Activated T-helper 1 cell treated with anti-CD3 and anti-CD28 coated beads, Interleukin-2, amount 50 U/mL, for 16 hours (primary cell): ENCODE results near the gene HOXD9.

Experiments
- DNase-seq, 2 donors: peaks; one replicate each; pipeline ENCODE4 v3.0.0-alpha.2; 2020; ENCODE audit warnings: low read depth in 1 of 2, low spot score in 1 of 2

Gene HOXD9

DNA sequence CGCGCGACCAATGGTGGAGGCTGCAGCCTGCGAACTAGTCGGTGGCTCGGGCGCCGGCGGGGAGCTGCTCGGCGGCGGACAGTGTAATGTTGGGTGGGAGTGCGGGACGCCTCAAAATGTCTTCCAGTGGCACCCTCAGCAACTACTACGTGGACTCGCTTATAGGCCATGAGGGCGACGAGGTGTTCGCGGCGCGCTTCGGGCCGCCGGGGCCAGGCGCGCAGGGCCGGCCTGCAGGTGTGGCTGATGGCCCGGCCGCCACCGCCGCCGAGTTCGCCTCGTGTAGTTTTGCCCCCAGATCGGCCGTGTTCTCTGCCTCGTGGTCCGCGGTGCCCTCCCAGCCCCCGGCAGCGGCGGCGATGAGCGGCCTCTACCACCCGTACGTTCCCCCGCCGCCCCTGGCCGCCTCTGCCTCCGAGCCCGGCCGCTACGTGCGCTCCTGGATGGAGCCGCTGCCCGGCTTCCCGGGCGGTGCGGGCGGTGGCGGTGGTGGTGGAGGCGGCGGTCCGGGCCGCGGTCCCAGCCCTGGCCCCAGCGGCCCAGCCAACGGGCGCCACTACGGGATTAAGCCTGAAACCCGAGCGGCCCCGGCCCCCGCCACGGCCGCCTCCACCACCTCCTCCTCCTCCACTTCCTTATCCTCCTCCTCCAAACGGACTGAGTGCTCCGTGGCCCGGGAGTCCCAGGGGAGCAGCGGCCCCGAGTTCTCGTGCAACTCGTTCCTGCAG is at the start of gene HOXD9:
Gene HOXD9 (plus strand): TSS at position 37 of the 728 bp plus-strand sequence. CDS start 50 bp downstream, at position 87.
- DNase-seq = no peak

DNA sequence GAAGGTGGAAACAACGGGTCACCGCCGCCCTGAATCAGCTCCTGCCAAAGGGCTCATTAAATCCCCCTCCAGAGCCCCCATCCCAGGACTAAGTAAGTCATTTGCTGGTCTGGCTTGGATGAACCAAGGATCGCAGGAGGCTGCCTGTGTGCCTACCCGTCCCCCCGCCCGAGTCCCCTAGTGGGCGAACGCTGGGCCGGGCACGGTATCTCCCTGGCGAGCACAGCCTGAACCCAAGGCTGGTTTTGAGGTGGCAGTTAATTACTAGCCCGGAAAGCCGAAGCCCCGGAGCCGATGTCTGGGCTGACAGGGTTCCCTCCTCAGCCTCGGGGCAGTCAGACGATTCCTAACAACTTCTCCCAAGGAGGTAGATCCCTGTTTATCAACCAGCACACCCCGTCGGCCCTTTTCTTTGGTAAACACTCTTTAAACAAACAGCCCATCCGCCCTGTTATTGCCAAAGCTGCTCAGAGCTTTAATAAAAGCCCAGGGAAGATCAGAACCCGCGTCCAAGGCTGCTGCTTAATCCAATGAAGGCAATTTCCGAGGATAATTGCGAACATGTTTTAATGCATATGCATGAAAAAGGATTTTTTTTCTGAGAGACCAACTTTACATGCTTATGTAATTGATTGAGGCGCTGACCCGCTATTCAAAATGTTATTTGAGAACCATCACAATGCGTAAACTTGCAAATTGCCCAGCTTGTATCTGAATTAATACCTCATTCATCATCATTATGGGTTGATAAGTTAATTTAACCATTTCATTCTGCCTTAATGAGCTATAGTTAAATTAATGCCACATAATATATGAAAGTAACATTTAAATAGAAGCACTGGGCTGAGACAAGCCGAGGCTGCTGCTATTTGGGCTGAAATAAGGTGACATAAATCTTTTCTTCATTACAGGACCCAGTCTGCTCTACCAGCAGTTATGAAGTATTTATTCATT is 49.3 kb upstream of the HOXD9 start:
- no peak for DNase-seq

DNA sequence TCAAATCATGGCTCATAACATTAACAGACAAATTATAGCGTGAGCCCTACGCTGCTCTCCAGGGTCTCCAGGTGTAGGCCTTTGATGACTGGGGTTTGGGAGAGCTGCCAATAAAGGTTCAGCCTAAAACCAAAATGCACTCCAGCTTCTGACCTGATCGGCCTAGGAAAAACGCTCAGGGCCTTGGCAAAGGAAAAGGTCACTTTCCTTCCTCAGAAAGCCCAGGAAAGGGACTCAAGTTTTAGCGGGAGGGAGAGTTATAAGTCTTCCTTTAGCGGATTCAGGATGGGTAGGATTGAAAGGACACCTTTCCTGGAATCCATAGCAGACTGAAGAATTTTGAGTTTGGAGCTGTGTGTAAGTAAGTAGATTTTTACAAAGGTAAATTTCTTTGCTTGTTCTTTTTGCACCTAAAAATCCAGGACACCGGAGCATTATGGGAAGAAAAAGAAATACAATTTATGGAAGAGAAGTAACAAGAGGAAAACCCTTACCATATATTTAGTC is 47.5 kb upstream of the HOXD9 start:
- no peak for DNase-seq

DNA sequence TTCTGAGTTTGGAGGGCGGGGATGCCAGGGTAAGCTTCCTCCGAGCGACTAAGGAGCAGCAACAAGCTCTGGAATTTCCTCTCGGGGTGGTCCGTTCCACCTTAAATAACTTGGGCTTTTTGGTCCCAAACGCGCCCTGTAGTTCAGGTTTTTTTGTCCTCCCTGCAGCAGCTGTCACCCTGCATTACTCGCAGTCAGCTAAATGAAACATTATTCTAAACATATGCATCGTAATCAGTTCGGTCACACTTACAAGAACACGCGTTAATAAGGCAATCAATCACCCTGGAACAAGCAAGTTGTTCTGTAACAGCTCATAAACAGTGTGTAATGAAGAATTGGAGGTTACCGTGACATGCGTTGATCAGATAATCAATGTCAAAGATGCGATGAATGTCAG is 47.0 kb upstream of the HOXD9 start:
- no peak for DNase-seq

DNA sequence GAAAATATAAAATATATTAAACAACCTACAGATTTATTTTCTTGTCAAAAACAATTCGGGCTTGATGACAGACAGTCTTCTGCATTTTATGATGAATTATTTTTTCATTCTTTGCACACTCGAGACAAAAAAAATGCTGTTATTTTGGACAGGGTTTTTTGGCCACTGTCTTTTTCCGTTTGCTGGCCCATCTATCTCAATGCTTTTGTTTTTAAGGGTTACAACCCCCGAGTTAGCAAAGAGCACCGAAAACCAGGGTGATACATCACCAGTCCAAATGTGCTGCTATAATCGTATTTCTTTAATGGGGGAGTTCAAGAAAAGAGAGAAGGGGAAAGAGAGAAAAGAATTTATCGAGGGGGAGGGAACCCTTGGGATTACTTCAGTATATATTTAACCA is 46.5 kb upstream of the HOXD9 start:
- DNase-seq = no peak

DNA sequence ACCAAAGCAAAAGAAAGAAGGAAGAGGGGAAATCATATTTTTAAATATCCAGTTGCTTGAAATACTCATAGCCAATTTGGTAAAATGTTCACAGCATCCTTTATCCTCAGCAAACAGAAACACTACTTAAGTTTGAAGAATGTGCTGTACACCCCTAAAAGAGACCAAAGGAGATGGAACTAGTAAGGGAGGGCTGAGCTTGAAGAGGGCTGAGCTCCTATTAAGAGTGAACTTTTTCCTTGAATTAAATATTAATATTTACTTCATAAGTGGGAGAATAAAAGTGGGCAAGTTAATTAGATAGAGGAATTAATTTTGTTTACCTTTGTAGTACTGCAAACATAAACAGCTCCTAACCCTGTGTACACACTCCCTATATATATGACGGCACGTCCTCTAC is 45.7 kb upstream of the HOXD9 start:
- DNase-seq = no peak

DNA sequence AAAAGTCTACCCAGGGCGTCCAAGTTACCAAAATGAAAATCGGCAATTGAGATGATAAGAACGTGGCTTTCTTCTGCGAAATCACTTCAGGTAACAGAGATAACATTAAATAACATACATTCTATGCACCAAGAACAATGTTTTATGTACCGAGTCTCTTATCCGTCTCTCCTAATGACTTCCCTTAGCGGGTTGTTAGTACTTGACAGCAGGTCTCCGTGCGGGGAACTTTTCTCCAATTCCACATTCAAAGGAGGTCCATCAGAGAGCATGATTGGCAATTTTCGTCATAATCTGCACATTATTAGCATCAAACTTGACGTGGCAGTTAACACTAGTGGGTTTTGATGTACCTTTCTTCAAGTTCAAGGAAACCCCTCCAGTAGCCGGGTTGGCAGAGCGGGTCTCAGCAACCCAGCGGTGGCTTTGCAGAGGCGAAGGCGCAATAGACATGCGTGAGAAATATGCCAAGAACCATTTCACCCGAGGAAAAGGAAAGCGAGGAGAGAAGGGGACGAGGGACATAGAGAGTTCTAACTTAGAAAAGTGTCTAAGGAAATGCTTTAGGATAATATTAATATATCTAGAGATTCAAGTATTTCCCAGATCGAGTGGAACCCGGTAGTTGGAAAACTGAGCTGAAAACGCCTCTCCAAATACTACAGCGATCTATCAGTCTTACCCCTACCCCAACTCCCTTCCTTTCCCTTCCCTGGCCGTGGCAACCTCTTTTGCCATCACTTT is 43.8 kb upstream of the HOXD9 start:
- DNase-seq = no peak

DNA sequence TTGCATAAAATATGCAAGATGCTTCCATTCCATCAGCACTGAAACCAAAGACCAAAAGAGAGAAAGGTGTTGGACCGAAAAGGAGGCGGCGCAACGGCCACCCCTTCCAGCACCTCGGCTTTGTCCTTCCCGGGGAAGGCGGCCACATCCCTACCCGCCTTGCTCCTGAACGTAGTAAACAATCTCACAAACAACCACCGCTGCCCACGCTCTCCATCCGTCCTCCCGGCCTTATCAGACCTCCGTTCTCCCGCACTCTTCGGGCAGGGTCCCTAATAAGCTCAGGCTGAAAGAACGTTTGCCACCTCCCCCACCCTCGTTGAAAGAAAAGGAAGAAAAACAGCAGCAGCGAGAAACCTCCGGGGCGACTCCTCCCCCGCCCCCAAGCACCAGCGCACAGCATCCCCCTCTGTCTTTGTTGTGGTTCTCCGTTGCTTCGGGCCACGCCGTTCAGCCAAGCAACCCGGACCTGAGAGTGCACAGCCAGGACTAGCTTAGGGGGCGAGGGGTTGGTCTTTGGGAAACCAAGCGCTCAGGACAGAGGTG is 43.2 kb upstream of the HOXD9 start:
- DNase-seq = no peak

DNA sequence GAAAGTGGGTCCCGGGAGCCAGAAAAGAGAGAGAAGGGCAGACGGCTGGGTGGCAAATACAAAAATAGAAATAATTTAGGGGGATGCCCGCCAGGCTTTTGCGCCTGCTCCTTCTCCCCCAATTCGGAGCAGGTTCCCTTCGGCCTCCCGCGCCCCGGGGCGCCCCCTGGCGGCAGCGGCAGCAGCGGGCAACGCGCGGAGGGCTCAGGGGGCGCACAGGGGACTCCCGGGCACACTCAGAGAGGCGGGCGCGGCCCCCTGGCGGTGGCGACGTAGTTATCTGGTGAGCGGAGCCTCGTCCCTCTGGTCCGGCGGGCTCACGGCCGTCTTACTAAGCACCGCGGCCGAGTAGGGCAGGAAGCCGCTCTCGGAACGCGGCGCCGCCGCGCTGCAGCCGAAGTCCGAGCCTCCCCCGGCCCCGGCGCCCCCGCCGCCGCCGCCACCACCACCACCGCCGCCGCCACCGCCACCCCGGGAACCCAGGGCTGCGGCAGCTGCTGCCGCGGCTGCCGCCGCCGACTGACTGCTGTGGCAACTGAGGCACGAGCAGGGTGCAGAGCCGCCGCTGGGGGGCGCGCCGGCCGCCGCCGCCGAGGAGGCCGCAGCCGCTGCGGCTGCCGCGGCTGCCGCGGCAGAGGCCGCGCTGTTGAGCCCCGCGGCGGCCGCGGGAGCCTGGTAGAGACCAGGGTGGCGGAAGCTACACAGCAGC is 42.5 kb upstream of the HOXD9 start:
- DNase-seq = no peak

DNA sequence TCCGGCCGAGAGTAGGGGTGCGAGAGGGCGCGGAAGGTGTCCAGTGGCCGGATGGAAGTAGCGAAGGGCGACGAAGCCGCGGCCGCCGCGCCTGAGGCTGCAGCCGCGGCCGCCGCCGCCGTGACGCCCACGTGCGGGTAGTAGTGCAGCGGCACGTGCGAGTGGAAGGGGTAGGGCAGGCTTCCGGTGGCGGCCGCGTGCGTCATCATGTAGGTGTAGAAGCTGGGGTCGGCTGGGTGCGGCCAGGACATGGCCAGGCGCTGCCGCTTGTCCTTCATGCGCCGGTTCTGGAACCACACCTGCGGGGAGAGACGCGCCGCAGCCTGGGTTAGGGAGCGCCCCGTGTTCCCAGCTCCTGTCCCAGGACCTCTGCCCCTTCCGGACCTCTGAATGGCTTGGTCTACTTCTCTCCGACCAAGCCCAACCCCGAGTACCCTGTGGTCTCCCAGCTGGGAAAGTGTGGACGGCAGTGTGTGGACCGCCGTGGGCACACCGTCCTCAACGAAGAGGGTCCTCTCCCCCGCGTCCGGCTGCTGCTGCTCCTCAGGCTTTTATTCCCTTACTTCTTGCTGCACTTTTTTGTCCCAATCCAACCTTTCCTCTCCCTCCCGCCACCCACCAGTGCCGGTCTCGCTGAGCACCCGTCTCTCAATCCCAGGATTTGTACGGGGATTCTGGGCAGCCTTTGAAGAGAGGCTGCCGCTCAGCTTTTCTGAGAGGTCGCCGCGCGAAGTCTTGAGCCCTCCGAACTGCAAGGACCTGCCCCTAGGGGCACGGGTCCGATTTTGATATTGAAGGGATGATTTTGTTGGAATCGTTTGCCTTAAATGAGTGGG is 41.8 kb upstream of the HOXD9 start:
- no peak for DNase-seq

DNA sequence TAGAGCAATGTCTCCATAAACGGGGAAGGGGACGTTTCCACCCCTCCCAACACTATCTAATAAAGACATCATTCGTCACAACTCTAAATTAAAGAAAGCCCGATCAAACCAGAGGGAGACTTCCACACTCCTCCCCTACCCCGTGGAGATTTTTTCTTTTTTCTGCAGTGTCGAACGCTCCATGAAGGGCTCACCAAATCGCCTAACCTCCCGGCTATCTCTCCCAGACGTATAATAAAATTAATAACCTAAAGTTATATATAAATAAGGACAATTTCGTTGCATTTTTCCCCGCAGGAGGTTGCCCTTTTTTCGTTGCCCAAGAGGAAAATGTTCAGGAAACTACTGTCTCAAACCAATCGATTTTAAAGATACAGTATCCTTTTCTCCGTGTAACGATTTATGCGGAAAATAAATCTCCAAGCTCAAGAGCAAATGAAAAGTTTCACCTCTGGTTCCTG is 41.1 kb upstream of the HOXD9 start:
- no peak for DNase-seq

DNA sequence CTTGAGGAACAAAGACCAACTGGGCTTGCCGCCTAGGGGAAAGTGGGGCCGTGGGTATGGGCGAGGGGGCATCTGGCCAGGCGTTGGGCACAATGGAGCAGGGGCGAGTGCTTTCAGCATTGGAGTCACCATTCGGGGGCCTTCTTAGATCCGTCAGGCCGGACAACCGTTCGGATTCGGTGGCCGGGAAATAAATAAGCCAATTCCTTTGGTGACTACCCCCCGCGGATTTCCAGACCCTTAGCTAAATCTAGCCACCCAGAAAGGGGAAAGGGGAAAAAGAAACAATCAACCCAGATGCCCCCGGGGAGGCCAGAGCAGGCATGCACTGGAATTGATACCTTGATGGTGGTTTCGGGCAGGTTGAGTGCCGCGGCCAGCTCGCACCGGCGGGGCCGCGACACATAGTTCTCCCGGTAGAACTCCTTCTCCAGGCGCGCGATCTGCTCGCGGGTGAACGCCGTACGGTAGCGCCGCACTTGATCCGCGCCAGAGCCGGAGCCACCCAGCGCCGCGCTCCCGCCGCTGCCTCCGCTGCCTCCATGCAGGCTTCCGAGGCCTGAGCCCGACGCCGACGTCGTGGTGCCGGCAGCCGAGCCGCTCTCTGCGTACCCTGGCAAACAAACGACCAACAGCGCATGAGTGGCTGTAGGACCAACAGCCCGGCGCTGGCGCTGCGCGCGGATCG is 40.5 kb upstream of the HOXD9 start:
- no peak for DNase-seq

DNA sequence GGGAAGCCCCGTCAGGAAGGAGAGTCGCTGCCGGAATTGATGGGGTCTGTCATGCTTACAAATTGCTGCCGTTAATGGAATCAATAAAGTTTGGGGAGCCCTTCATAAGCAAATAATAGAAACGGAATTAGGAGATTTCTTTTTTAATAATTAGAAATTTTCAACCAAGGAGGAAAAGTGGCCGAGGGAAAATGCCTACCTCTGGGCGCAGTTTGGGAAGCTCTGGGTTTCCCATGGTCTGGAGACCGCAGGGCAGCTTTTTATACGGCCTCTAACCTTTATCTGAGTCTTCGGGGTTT is 40.0 kb upstream of the HOXD9 start:
- DNase-seq = no peak

DNA sequence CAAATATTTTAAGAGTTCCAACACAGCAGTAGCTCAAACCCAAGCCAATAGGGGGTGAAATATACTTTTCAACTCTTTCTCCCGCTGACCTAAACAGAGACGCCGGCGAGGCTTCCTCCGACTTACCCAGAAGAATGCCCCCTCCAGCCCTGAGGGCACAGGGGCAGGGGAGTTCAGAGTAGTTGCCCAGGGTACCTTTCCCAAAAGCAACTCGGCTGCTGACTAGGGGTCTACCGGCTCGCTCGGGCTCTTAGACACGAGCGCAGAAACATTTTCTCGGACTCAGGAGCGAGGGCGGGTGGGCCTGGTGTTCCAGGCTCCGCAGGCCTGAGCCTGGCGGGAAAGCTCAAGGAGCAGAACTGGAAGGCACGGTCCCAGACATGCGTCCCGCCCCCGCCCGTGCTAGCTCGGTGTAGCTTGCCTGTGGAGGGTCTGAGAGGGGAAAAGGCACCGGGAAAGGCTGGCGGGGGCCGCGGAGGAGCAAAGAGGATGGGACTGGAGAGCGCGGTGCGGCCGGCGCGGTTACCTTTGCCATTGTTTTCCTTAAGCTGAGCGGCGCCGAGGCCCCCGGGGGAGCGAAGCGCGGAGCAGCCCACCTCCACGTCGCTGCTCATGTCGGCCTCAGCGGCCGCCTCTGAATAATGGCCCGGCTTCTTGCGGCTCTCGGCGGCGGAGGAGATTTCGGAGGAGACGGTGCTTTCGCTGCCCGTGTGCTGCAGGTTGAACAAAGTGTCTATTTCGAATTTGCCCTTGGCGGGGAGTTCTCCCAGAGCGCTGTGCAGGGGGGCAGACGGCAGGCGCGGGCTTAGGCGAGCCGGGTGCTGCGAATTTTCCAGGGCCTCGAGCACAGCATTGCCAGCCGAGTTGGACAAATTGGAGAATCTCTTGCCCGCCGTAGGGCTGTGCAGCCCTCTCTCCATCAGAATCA is 39.4 kb upstream of the HOXD9 start:
- DNase-seq = no peak

DNA sequence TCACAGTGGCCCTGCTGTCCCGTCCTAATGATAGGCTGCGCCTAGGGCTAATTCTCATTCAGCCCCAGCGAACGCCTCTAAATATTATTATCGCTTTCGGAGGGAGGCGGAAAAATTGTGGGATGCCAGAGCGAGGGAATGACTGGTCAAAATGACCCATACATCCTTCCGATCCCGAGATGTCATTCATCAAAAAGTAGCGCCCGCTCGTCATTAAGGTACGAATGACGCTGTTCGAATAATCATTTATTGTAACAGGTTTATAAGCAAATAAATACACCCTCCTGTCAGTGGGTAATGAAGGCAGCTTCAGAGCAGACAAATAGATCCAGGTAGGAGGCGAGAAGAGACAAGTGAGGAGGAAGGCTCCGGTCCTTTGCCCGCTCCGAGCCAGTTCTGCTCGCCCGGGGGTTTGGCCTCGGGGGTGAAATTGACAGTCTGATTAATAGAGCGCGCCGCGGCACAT is 38.7 kb upstream of the HOXD9 start, which contains the start of gene EVX2:
Gene EVX2 (minus strand): TSS at position 167 of the 466 bp plus-strand sequence. CDS start 186 bp downstream, outside the sequence.
- DNase-seq = no peak

DNA sequence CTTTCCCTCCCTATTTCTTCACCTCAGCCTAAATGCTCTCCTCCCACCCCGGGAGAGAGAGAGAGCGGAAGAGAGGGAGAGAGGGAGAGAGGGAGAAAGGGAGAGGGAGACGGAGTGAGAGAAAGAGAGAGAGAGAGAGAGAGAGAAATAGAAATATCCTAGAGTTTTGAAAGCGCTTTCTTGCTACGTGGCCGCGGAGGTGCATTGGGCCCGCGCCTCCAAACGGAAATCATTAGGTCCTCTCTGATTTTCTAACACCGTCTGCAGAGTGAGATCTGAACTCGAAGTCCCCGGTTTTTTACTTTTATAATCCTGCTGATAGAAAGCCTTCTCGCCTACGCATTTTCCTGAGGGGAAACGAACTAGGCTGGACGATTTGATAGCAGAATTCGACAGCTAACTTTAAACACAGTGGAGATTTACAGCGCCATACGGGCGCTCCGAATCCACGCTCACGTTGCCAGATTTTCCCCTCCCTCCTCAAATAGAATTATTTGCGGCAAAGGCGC is 37.9 kb upstream of the HOXD9 start:
- no peak for DNase-seq

DNA sequence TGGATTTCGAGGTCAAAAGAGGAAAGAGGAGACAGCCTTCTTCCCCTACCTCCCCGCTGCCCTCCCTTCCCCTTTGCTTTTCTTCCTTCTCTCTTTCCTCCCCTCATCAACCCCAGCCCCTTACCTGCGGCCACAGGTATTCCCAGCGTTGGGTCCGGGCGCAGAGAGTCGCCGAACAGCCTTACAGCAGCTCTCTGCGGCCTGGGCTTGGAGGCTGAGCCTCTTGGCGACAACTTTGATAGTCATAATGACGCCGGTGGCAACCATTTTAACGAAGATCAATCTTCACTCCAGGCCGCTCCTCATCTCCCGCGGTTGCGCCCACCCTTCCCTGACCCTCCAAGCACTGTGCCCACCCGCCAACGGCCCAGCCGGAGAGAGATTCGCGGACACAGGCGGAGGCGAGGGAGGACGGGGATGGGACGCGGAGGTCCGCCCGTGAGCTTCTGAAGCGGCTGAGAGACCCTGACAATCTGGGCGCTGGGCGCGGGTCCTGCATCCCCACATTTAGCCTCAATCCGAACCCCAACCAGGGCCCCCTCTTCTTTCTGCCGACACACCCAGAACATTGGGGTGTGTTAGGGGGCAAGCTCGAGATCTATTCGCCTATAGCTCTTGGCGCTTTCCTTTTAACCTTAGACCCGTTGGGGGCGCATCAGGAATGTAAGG is 37.3 kb upstream of the HOXD9 start:
- no peak for DNase-seq
